Measurements from ENCODE around the gene MAD1L1.

- TF ChIP-seq POLR2A (IDR thresholded peaks at IDR 0.05; ENCODE audit: low read depth, low read length) (no peak), CTCF (conservative IDR thresholded peaks at IDR 0.05; ENCODE audit: low read depth, low read length) (no peak)
- TF ChIP-seq, protein P1, sequence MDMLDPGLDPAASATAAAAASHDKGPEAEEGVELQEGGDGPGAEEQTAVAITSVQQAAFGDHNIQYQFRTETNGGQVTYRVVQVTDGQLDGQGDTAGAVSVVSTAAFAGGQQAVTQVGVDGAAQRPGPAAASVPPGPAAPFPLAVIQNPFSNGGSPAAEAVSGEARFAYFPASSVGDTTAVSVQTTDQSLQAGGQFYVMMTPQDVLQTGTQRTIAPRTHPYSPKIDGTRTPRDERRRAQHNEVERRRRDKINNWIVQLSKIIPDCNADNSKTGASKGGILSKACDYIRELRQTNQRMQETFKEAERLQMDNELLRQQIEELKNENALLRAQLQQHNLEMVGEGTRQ (IDR thresholded peaks at IDR 0.05; ENCODE audit: low read depth, low read length) = no peak
Observed at GRCh38 chr7:1906988-1907745, 325.6 kb downstream of the MAD1L1 start.
